NT2/D1 (cell line): Measurements from ENCODE around the gene WNT5B.

Source experiments
- SUZ12 ChIP-seq: IDR thresholded peaks from 2 replicates; pipeline ENCODE4 v1.6.1; 2011; ENCODE audit not compliant: insufficient read length, insufficient read depth; ENCODE audit errors: extremely low read depth
- YY1 ChIP-seq: IDR thresholded peaks from 2 replicates; pipeline ENCODE4 v1.6.1; 2011; ENCODE audit not compliant: insufficient read length, insufficient read depth
- ZNF274 ChIP-seq: IDR thresholded peaks from 2 replicates; pipeline ENCODE4 v1.6.1; 2011; ENCODE audit warnings: mild to moderate bottlenecking, low read depth, low read length

DNA sequence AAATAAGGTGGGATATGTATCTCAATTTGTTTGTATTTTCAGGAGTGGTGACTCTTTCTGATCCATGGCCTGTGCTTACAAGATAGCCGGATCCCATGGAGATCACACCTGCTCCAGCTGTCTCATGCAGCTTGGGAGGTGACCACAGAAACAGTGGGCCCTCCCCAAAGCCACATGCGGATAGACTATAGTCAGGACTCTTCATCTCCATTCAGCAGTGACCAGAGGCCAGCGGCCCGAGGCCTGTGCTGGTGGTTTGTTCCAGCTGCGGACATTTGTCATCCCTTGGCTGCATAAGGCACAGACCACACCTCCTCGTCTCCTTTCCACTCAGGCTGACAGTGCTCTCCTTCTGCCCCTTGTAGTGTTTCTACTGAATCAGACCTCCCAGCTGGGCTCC is 14.7 kb upstream of the WNT5B start:
- TF ChIP-seq SUZ12 (no peak), ZNF274 (no peak), YY1 (no peak)
